H1 (cell line): ENCODE measurements around the gene KCNE1. TPM values are rescaled to one million over a fixed set of nuclear protein-coding genes. Genes with fewer than 3 reads are reported as not detected.

Source experiments
- CTCF ChIA-PET: fragments of 300-600 bp; sonication (Branson Sonifier 250); formaldehyde crosslinking; loops from one replicate; lab custom pipeline; 2021; ENCODE audit not compliant: partially characterized antibody; lab: Charles Lee
- POLR2A ChIA-PET: fragments of 300-600 bp; sonication (Branson Sonifier 250); formaldehyde crosslinking; loops from one replicate; lab custom pipeline; 2021; ENCODE audit warnings: inconsistent platforms; ENCODE audit not compliant: partially characterized antibody; lab: Charles Lee
- DNase-seq, 2 experiments: peaks; one replicate each; pipeline versions ENCODE4 v3.0.0 to v3.0.0-alpha.2; 2010 to 2022; ENCODE audit warnings: low spot score in 2 of 2, low read depth in 1 of 2, mixed read lengths in 1 of 2
- FAIRE-seq: peaks from 2 replicates; lab custom pipeline; 2011; peaks lifted over from hg19 to GRCh38; lab: Jason Lieb, UNC
- H2AFZ ChIP-seq: 2 replicates; pipeline ENCODE4 v1.8.1; 2012; ENCODE audit warnings: low read length, inconsistent platforms
- H2AK5ac ChIP-seq: 2 replicates; pipeline ENCODE4 v1.6.1; 2013; ENCODE audit warnings: low read depth, low read length
- H2BK120ac ChIP-seq: replicated peaks from 2 replicates; pipeline ENCODE3; 2013; ENCODE audit warnings: low read depth, low read length, inconsistent platforms
- H2BK12ac ChIP-seq: 2 replicates; pipeline ENCODE4 v1.6.1; 2013; ENCODE audit warnings: low read depth, low read length
- H2BK15ac ChIP-seq: 2 replicates; pipeline ENCODE4 v1.6.1; 2013; ENCODE audit warnings: low read length
- H2BK20ac ChIP-seq: 2 replicates; pipeline ENCODE4 v1.6.1; 2013; ENCODE audit warnings: low read length
- H2BK5ac ChIP-seq: 2 replicates; pipeline ENCODE4 v1.6.1; 2013; ENCODE audit warnings: low read depth, low read length
- H3K14ac ChIP-seq: 2 replicates; pipeline ENCODE4 v1.6.1; 2013; ENCODE audit warnings: inconsistent platforms; ENCODE audit not compliant: insufficient read length
- H3K18ac ChIP-seq: 2 replicates; pipeline ENCODE4 v1.6.1; 2013; ENCODE audit warnings: low read length; ENCODE audit errors: extremely low read depth
- H3K23ac ChIP-seq: 2 replicates; pipeline ENCODE4 v1.6.1; 2013; ENCODE audit warnings: inconsistent platforms; ENCODE audit not compliant: insufficient read length
- H3K23me2 ChIP-seq: 2 replicates; pipeline ENCODE4 v1.6.1; 2013; ENCODE audit warnings: low read depth, low read length
- H3K27ac ChIP-seq: 2 replicates; pipeline ENCODE4 v1.6.1; 2011; ENCODE audit warnings: low read depth, low read length, inconsistent platforms
- H3K27me3 ChIP-seq, 4 experiments: replicated peaks in 1 of 4; 1 replicate in 1 of 4; 2 replicates in 3 of 4; pipeline versions ENCODE4 v1.6.1 to v1.8.1; 2011 to 2013; ENCODE audit warnings: low read length in 3 of 4, mild to moderate bottlenecking in 3 of 4, inconsistent platforms in 2 of 4, mixed read lengths in 2 of 4, moderate library complexity in 1 of 4; ENCODE audit not compliant: control insufficient read depth in 3 of 4, insufficient read depth in 3 of 4; ENCODE audit errors: extremely low read depth in 1 of 4
- H3K36me3 ChIP-seq, 4 experiments: 2 replicates each; pipeline versions ENCODE4 v1.6.1 to v1.8.1; 2011 to 2013; ENCODE audit warnings: mild to moderate bottlenecking in 4 of 4, low read length in 3 of 4, moderate library complexity in 2 of 4, control low read depth in 1 of 4, inconsistent platforms in 1 of 4; ENCODE audit not compliant: insufficient read depth in 4 of 4, control insufficient read depth in 2 of 4
- H3K4ac ChIP-seq: replicated peaks from 2 replicates; pipeline ENCODE3; 2013; ENCODE audit warnings: low read length, low read depth, mixed read lengths, inconsistent platforms; ENCODE audit not compliant: insufficient read length
- H3K4me1 ChIP-seq, 4 experiments: replicated peaks in 1 of 4; 1 replicate in 1 of 4; 2 replicates in 3 of 4; pipeline versions ENCODE4 v1.6.1 to v1.8.1; 2011 to 2013; ENCODE audit warnings: low read length in 3 of 4, inconsistent platforms in 2 of 4, mixed read lengths in 1 of 4; ENCODE audit not compliant: insufficient read depth in 4 of 4, control insufficient read depth in 3 of 4
- H3K4me2 ChIP-seq, 2 experiments: 2 replicates each; pipeline versions ENCODE4 v1.6.1 to v1.8.1; 2011 to 2013; ENCODE audit warnings: low read depth in 2 of 2, low read length in 2 of 2, control low read depth in 1 of 2, inconsistent platforms in 1 of 2, mild to moderate bottlenecking in 1 of 2; ENCODE audit not compliant: insufficient read depth in 1 of 2
- H3K4me3 ChIP-seq, 4 experiments: fragments of 200-600, 300-600 bp in 1 of 4; sonication (generic), shearing (Covaris generic), sonication (Bioruptor Twin) in 1 of 4; 2 replicates each; pipeline versions ENCODE4 v1.5.1 to v1.8.1; 2011 to 2016; ENCODE audit warnings: low read length in 4 of 4, low read depth in 3 of 4, control low read depth in 2 of 4, inconsistent platforms in 2 of 4, mild to moderate bottlenecking in 2 of 4, mixed read lengths in 1 of 4, moderate library complexity in 1 of 4; ENCODE audit not compliant: insufficient read depth in 2 of 4; ENCODE audit errors: extremely low read depth in 1 of 4
- H3K56ac ChIP-seq: replicated peaks from 2 replicates; pipeline ENCODE3; 2013; ENCODE audit warnings: low read depth, mild to moderate bottlenecking, mixed read lengths, low read length, inconsistent platforms; ENCODE audit not compliant: insufficient read length
- H3K79me1 ChIP-seq: 2 replicates; pipeline ENCODE4 v1.6.1; 2013; ENCODE audit warnings: low read depth, low read length, control low read depth
- H3K79me2 ChIP-seq, 2 experiments: 2 replicates each; pipeline versions ENCODE4 v1.6.1 to v1.8.1; 2012 to 2013; ENCODE audit warnings: low read length in 2 of 2, mild to moderate bottlenecking in 2 of 2, inconsistent platforms in 1 of 2; ENCODE audit not compliant: insufficient read depth in 2 of 2, control insufficient read depth in 1 of 2
- H3K9ac ChIP-seq, 4 experiments: replicated peaks in 1 of 4; 1 replicate in 1 of 4; 2 replicates in 3 of 4; pipeline versions ENCODE4 v1.6.1 to v1.8.1; 2011 to 2013; ENCODE audit warnings: low read depth in 3 of 4, low read length in 3 of 4, control low read depth in 2 of 4, mild to moderate bottlenecking in 2 of 4, moderate library complexity in 2 of 4, inconsistent platforms in 1 of 4; ENCODE audit errors: extremely low read depth in 1 of 4
- H3K9me3 ChIP-seq, 2 experiments: 2 replicates each; pipeline versions ENCODE4 v1.6.1 to v1.8.1; 2012 to 2013; ENCODE audit warnings: mild to moderate bottlenecking in 2 of 2, moderate library complexity in 2 of 2, control low read depth in 1 of 2, inconsistent platforms in 1 of 2, low read depth in 1 of 2, low read length in 1 of 2, mixed read lengths in 1 of 2; ENCODE audit not compliant: insufficient read depth in 2 of 2
- H4K20me1 ChIP-seq, 2 experiments: replicated peaks in 1 of 2; 2 replicates each; pipeline versions ENCODE3 to v1.8.1; 2011 to 2013; ENCODE audit warnings: inconsistent platforms in 2 of 2, low read length in 2 of 2, mild to moderate bottlenecking in 1 of 2; ENCODE audit not compliant: insufficient read depth in 2 of 2, control insufficient read depth in 1 of 2
- H4K5ac ChIP-seq: 2 replicates; pipeline ENCODE4 v1.6.1; 2013; ENCODE audit warnings: low read length, low read depth, mixed read lengths, inconsistent platforms; ENCODE audit not compliant: insufficient read length
- H4K8ac ChIP-seq: 2 replicates; pipeline ENCODE4 v1.8.0; 2013; ENCODE audit warnings: mild to moderate bottlenecking, moderate library complexity, low read length, inconsistent platforms; ENCODE audit not compliant: insufficient read depth; ENCODE audit errors: extremely low read depth
- H4K91ac ChIP-seq: replicated peaks from 2 replicates; pipeline ENCODE3; 2013; ENCODE audit warnings: low read length, mixed read lengths, inconsistent platforms; ENCODE audit not compliant: insufficient read length
- GTF2F1 ChIP-seq: IDR thresholded peaks from 2 replicates; pipeline ENCODE4 v1.6.1; 2012; ENCODE audit warnings: low read depth, low read length, improper control_type of control experiment, borderline replicate concordance
- JUN ChIP-seq: IDR thresholded peaks from 2 replicates; pipeline ENCODE4 v1.6.1; 2011; ENCODE audit warnings: low read depth, mild to moderate bottlenecking, improper control_type of control experiment, low read length
- JUND ChIP-seq: IDR thresholded peaks from 2 replicates; pipeline ENCODE4 v1.6.1; 2011; ENCODE audit warnings: mild to moderate bottlenecking, improper control_type of control experiment, low read length
- KDM4A ChIP-seq: IDR thresholded peaks from one replicate; pipeline ENCODE4 v1.7.1; 2012; ENCODE audit warnings: low read depth, mild to moderate bottlenecking, moderate library complexity, low read length, inconsistent platforms; ENCODE audit not compliant: severe bottlenecking
- POU5F1 ChIP-seq: IDR thresholded peaks from 2 replicates; pipeline ENCODE4 v1.6.1; 2011; ENCODE audit warnings: low read depth, mild to moderate bottlenecking, low read length, moderate library complexity
- SIRT6 ChIP-seq: IDR thresholded peaks from one replicate; pipeline ENCODE4 v1.7.1; 2012; ENCODE audit warnings: low read length, inconsistent platforms
- SRF ChIP-seq: IDR thresholded peaks from 2 replicates; pipeline ENCODE4 v1.6.1; 2011; ENCODE audit warnings: mild to moderate bottlenecking, low read depth, low read length, moderate library complexity
- TAF7 ChIP-seq: optimal IDR thresholded peaks from 2 replicates; pipeline ENCODE3; 2011; ENCODE audit warnings: low read depth, mild to moderate bottlenecking, inconsistent platforms, low read length, moderate library complexity, borderline replicate concordance
- TEAD4 ChIP-seq: IDR thresholded peaks from 2 replicates; pipeline ENCODE4 v1.6.1; 2012; ENCODE audit warnings: low read depth, low read length, inconsistent platforms, mixed read lengths
- WGBS, 2 experiments: shearing (Covaris generic) in 1 of 2; methylation state at CpG; one replicate each; pipeline versions ENCODE4 v1.1.6 to v1.1.7; 2013 to 2015; ENCODE audit warnings: low lambda C conversion rate in 2 of 2, mixed read lengths in 2 of 2, inconsistent platforms in 1 of 2, low coverage in 1 of 2, missing lambda C conversion rate in 1 of 2; ENCODE audit not compliant: insufficient replicate concordance in 2 of 2, insufficient coverage in 1 of 2, insufficient read length in 1 of 2; ENCODE audit errors: extremely low coverage in 1 of 2, missing lambda C conversion rate in 1 of 2; 5-methylcytosine and 5-hydroxymethylcytosine counted together
- polyA plus RNA-seq, 7 experiments: library from polyadenylated mRNA; depleted of rRNA in 3 of 7; stranded (reverse) in 5 of 7; unstranded in 2 of 7; fragments of >200 nt in 5 of 7; fragments of 200-250 nt in 2 of 7; gene quantifications; 1 replicate in 5 of 7; 2 replicates in 1 of 7; 4 replicates in 1 of 7; pipeline versions ENCODE4 v1.2.1 to v1.2.3, GENCODE V29; 2011 to 2013; ENCODE audit warnings: missing spikeins in 2 of 7, mixed read lengths in 2 of 7
- total RNA-seq: library from RNA; stranded (reverse); fragmentation: NEBNext Ultra II Directional; extraction: Animal tissue kit (Norgen Biotek cat#: 25700); gene quantifications from 2 replicates; pipeline ENCODE4 v1.2.1, GENCODE V29; 2021
- TF ChIP-seq, protein P1 (sequence below): IDR thresholded peaks from 2 replicates; pipeline ENCODE4 v1.6.1; 2012; ENCODE audit warnings: low read length, inconsistent platforms

KCNE1 gene
- total and polyA plus RNA-seq, 2 of the 8 experiments (the other 6 are each of a cell fraction or from before 2014, with no cell fraction given), result 0.08 to 0.28 TPM

DNA sequence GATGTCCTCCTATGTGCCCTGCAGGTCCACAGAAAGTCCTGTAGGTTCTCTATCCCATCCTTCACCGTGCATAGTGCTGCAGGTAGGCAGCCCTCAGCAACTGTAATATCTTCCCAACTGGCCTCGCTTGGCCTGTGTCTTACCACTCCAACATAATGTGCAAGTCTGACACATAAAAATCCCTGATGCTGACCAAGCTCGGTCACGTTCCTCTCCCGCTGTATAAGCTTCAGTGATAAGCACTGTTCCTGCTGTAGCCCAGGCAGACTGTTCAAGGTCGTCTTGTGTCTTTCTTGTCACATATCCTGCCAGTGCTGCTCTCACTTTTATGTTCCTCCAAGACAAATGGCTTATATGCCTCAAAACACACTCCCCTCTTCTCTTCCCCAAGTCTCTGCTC is 19.4 kb upstream of the KCNE1 start:
- TF ChIP-seq TAF7, result no peak
- no peak for TF ChIP-seq JUN
- no peak for TF ChIP-seq JUND
- TF ChIP-seq SRF, result no peak
- no peak for TF ChIP-seq TEAD4
- TF ChIP-seq KDM4A, result no peak
- TF ChIP-seq SIRT6, result no peak
- no peak for TF ChIP-seq GTF2F1
- TF ChIP-seq, protein P1, sequence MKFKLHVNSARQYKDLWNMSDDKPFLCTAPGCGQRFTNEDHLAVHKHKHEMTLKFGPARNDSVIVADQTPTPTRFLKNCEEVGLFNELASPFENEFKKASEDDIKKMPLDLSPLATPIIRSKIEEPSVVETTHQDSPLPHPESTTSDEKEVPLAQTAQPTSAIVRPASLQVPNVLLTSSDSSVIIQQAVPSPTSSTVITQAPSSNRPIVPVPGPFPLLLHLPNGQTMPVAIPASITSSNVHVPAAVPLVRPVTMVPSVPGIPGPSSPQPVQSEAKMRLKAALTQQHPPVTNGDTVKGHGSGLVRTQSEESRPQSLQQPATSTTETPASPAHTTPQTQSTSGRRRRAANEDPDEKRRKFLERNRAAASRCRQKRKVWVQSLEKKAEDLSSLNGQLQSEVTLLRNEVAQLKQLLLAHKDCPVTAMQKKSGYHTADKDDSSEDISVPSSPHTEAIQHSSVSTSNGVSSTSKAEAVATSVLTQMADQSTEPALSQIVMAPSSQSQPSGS, result no peak
- TF ChIP-seq POU5F1, result no peak
- no peaks in the 10 kb centered on the region for H4K20me1 ChIP-seq
- FAIRE-seq, result no peak

More for the DNA sequence above, 19.4 kb upstream of the KCNE1 start:
- WGBS, 2 experiments, result 90% methylated on average over 6 of the region's 6 CpGs; no CpG with 5 or more reads in 1 of the 2 experiments
- Histone ChIP-seq H3K4me1 (peaks cover 0 to 7% (median 3%) of the 10 kb centered on the region in 4 experiments; a peak in 5 of 7 replicates), H3K79me1 (no peaks in the 10 kb centered on the region), H3K36me3 (no peaks in the 10 kb centered on the region), H2BK20ac (no peak overlapping the region), H2AK5ac (no peak overlapping the region), H3K4ac (no peak overlapping the region), H3K79me2 (no peaks in the 10 kb centered on the region), H3K23me2 (no peaks in the 10 kb centered on the region), H3K56ac (no peak overlapping the region), H4K91ac (no peak overlapping the region), H2BK15ac (no peak overlapping the region), H2BK5ac (no peak overlapping the region), H2BK120ac (no peak overlapping the region), H3K9me3 (no peaks in the 10 kb centered on the region), H2BK12ac (no peak overlapping the region), H3K18ac (no peak overlapping the region), H2AFZ (no peak overlapping the region), H3K4me2 (no peak overlapping the region), H3K27ac (no peak overlapping the region), H3K23ac (no peak overlapping the region), H4K8ac (no peak overlapping the region; the same call in 1 of the 2 replicates), H4K5ac (no peak overlapping the region), H3K9ac (no peak overlapping the region), H3K27me3 (no peaks in the 10 kb centered on the region), H3K4me3 (no peak overlapping the region), H3K14ac (no peak overlapping the region)
- DNase-seq, result no peak
- ChIA-PET CTCF (interaction anchor here (1.5 to 1.8 kb wide), 2 partner anchors 12 to 21 kb away, joined by 4 to 5 read pairs; no protein-coding TSS in a partner anchor), POLR2A (no interaction called here)
